A549 (cell line): ENCODE measurements around the gene ALCAM.

ENCODE experiments used
- CTCF ChIP-seq: fragments of >200 bp; sonication (Bioruptor Twin); formaldehyde crosslinking; IDR thresholded peaks from 3 replicates; pipeline ENCODE4 v1.5.1; 2016
- E2F6 ChIP-seq: IDR thresholded peaks from 2 replicates; pipeline ENCODE4 v1.6.1; 2012; ENCODE audit warnings: low read depth, borderline replicate concordance
- ELK1 ChIP-seq: fragments of 150-350 bp; IDR thresholded peaks from 2 replicates; pipeline ENCODE4 v1.6.1; 2014; ENCODE audit warnings: low read depth, mild to moderate bottlenecking, low read length
- MAFK ChIP-seq: fragments of 450-650 bp; IDR thresholded peaks from 2 replicates; pipeline ENCODE4 v1.6.1; 2014; ENCODE audit not compliant: partially characterized antibody
- MYC ChIP-seq: IDR thresholded peaks from 2 replicates; pipeline ENCODE4 v1.6.1; 2012; ENCODE audit warnings: mild to moderate bottlenecking, inconsistent platforms, low read length, improper control_type of control experiment, borderline replicate concordance
- PBX3 ChIP-seq: IDR thresholded peaks from 2 replicates; pipeline ENCODE4 v1.6.1; 2012
- POLR2A ChIP-seq: IDR thresholded peaks from 2 replicates; pipeline ENCODE4 v1.6.1; 2012; ENCODE audit warnings: mild to moderate bottlenecking, low read length
- RAD21 ChIP-seq, 2 experiments: fragments of >200 bp in 1 of 2; sonication (Bioruptor Twin) in 1 of 2; formaldehyde crosslinking in 1 of 2; IDR thresholded peaks in 1 of 2; conservative IDR thresholded peaks in 1 of 2; 2 replicates in 1 of 2; 3 replicates in 1 of 2; pipeline ENCODE4 v1.6.1; 2012 to 2018; ENCODE audit warnings: inconsistent platforms in 1 of 2

- no peak for TF ChIP-seq ELK1
- no peak for TF ChIP-seq MYC
- no peak for TF ChIP-seq CTCF
- TF ChIP-seq E2F6: no peak
- TF ChIP-seq POLR2A: no peak
- TF ChIP-seq PBX3: no peak
- no peak for TF ChIP-seq RAD21 (conservative IDR thresholded peaks at IDR 0.05 in 1 of 2, IDR thresholded peaks at IDR 0.05 in 1 of 2)
- TF ChIP-seq MAFK: no peak
These were observed 27.5 kb downstream of the ALCAM start for GRCh38 chr3:105394177-105394576.
